ENCODE measurements around the gene MRTFB.

The MRTFB gene

GRCh38 chr16:14194721-14195120 is 123.6 kb downstream of the MRTFB start:
- no peak for DNase-seq

- no peak for DNase-seq
Measured at GRCh38 chr16:14196011-14196410, 124.9 kb downstream of the MRTFB start.

- no peak for DNase-seq
Measured at GRCh38 chr16:14196539-14196938, 125.4 kb downstream of the MRTFB start.

GRCh38 chr16:14198012-14198411 is 126.9 kb downstream of the MRTFB start:
- DNase-seq, result no peak

- no peak for DNase-seq
Measured at GRCh38 chr16:14198572-14198971, 127.5 kb downstream of the MRTFB start.

GRCh38 chr16:14199199-14199598 is 128.1 kb downstream of the MRTFB start:
- no peak for DNase-seq

- DNase-seq, result no peak
Measured at GRCh38 chr16:14199624-14200023, 128.5 kb downstream of the MRTFB start.

GRCh38 chr16:14202095-14202494 is 131.0 kb downstream of the MRTFB start:
- no peak for DNase-seq

- no peak for DNase-seq
Measured at GRCh38 chr16:14202697-14203096, 131.6 kb downstream of the MRTFB start.

- no peak for DNase-seq
Measured at GRCh38 chr16:14203166-14203565, 132.0 kb downstream of the MRTFB start.

GRCh38 chr16:14205666-14206065 is 134.5 kb downstream of the MRTFB start:
- no peak for DNase-seq

GRCh38 chr16:14211856-14212543 is 140.9 kb downstream of the MRTFB start:
- DNase-seq, result no peak

- no peak for DNase-seq
Measured at GRCh38 chr16:14215941-14216340, 144.8 kb downstream of the MRTFB start.

GRCh38 chr16:14219983-14220382 is 148.9 kb downstream of the MRTFB start:
- DNase-seq, result no peak

GRCh38 chr16:14223632-14224031 is 152.5 kb downstream of the MRTFB start:
- no peak for DNase-seq

- no peak for DNase-seq
Measured at GRCh38 chr16:14225457-14225856, 154.3 kb downstream of the MRTFB start.

GRCh38 chr16:14232106-14232864 is 161.2 kb downstream of the MRTFB start:
- DNase-seq, result no peak

- no peak for DNase-seq
Measured at GRCh38 chr16:14236401-14236800, 165.3 kb downstream of the MRTFB start.

- no peak for DNase-seq
Measured at GRCh38 chr16:14238756-14239155, 167.6 kb downstream of the MRTFB start.

- DNase-seq, result no peak
Measured at GRCh38 chr16:14239791-14240190, 168.7 kb downstream of the MRTFB start.

GRCh38 chr16:14240219-14240843 is 169.2 kb downstream of the MRTFB start:
- DNase-seq, result no peak

GRCh38 chr16:14240964-14241363 is 169.8 kb downstream of the MRTFB start:
- no peak for DNase-seq

- DNase-seq, result no peak
Measured at GRCh38 chr16:14241631-14242030, 170.5 kb downstream of the MRTFB start.

- DNase-seq, result no peak
Measured at GRCh38 chr16:14242769-14243168, 171.7 kb downstream of the MRTFB start.

Measured in activated T-cell treated with anti-CD3 and anti-CD28 coated beads, Interleukin-2, amount 50 U/mL, for 48 hours (primary cell).